Placental pericyte (primary cell): ENCODE measurements around the gene CXorf58. TPM values are rescaled to one million over a fixed set of nuclear protein-coding genes. Genes with fewer than 3 reads are reported as not detected.

ENCODE experiments used
- total RNA-seq: library from RNA; depleted of rRNA; stranded (reverse); fragments of >200 nt; gene quantifications from 2 replicates; pipeline ENCODE4 v1.2.3, GENCODE V29; 2012

Gene CXorf58, protein sequence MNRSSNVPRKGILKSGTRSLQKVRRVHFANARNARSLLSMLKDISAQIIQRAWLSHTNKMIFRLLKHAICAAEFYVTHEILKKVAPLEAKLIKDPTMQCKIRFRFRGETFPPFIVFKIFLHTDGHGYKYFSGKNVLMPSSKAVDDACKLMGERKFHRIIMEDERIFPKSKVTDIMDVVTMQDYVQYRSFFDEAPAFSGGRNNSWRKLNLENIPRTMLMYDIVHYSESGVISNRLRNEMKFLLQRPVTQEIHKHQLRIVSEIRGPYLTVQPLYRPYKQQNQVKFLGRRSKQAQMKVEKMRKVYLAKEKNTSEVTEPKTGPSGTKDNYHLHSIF
- total RNA-seq = not detected in 2 replicates

DNA sequence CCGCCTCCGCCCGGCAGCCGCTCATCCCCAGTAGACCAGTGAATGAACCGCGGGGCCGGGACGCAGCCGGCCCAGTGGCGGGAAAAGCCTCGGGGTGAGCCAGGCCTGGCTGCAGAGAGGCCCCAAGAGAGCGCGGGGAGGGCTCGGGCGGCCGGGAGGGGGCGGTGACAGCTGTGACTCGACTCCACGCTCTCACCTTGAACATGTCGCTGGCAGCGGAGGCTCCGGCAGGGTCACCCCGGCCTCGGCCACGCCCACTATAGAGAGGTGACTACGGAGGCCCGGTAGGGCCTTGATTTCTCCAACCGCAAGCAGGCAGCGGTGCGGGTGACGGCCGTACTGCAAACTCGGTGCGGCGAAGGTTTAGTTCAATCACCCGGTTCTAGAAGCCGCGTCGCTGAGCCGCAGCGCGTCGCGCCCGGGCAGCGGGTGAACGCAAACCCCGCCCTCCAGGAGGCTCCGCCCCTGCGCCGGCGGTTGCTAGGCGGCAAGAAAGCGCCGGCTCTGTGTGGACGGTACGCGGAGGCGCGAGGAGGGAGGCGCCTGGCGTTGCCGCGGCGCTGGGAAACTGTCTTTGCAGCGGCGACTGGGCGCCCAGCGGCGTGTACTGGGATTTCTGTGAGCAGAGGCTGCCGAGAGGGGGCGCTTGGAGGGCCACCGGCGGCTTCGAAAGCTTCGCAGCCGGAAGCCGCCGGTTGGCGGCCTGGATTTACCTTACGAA, at the start of gene CXorf58, which contains the start of gene APOO:
Gene CXorf58 (plus strand): TSS at position 509 of the 721 bp plus-strand sequence. CDS start 2,297 bp downstream, outside the sequence.
Gene APOO (minus strand): TSS at position 441 of the 721 bp plus-strand sequence. CDS start 236 bp downstream, at position 205.

Other genes starting within 250 kb of the CXorf58 start
- gene PRDX4, start 240.5 kb upstream of the CXorf58 start, total RNA-seq = 110 and 171 TPM in 2 replicates
- 52.7 and 67.7 TPM in 2 replicates for gene ACOT9, start 164.7 kb upstream of the CXorf58 start, total RNA-seq
- 80.5 and 306 TPM in 2 replicates for gene SAT1, start 124.8 kb upstream of the CXorf58 start, total RNA-seq
- 10.2 and 15.8 TPM in 2 replicates for gene APOO, start 68 bp upstream of the CXorf58 start, total RNA-seq
- 7.0 and 13.2 TPM in 2 replicates for gene KLHL15, start 119.2 kb downstream of the CXorf58 start, total RNA-seq
- gene EIF2S3, start 146.9 kb downstream of the CXorf58 start, total RNA-seq = 225 and 364 TPM in 2 replicates
- 59.3 and 64.6 TPM in 2 replicates for gene ZFX, start 241.7 kb downstream of the CXorf58 start, total RNA-seq